ENCODE data around the gene BCL2L14. TPM values are rescaled to one million over a fixed set of nuclear protein-coding genes. Genes with fewer than 3 reads are reported as not detected.

Gene BCL2L14
- polyA plus RNA-seq, 1 donor (not counting 4 experiments of a cell fraction or from before 2014, with no cell fraction given), result not detected

DNA sequence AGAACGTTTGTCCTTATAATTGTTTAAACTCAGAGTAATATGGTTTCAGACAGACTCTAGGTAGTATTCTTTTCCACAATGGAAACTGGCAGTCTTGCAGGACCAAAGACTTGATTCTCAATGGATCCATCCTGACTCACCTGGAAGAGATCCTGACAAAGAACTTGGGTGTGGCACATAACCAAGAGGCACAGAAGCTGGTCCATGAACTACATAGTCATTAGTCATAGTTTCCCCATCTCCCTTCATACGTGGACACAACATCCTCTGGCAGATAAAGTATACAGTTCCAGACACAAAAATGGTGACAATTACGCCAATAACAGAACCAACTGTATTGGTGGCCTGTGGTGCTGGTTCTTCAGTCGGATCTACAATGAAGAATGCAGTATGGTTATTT lies 55.8 kb downstream of the BCL2L14 start:
- dilution Hi-C loops (cut with MboI; ENCODE audit: extremely low pct_ligation_motif_present, low sequenced_read_pairs), result no loop called here
- Histone ChIP-seq H3K4me3 (ENCODE audit: control insufficient read depth in 2 of 3, extremely low read depth in 1 of 3, insufficient read depth in 2 of 3, low read depth in 1 of 3, low read length in 3 of 3) (no peak overlapping the region), H3K79me2 (ENCODE audit: control insufficient read depth, insufficient read depth, low read length) (no peaks in the 10 kb centered on the region), H3K27me3 (ENCODE audit: control insufficient read depth, extremely low read depth, insufficient read depth, low read length) (no peaks in the 10 kb centered on the region), H3K9me1 (ENCODE audit: control insufficient read depth, extremely low read depth, insufficient read depth, low read length) (no peaks in the 10 kb centered on the region), H3K4me1 (ENCODE audit: control insufficient read depth, extremely low read depth, insufficient read depth, low read length) (peaks cover 6% of the 10 kb centered on the region), H3K9me3 (ENCODE audit: control insufficient read depth, low read depth, low read length) (no peaks in the 10 kb centered on the region), H3K4me2 (ENCODE audit: control insufficient read depth, extremely low read depth, insufficient read depth, low read depth, low read length) (no peak overlapping the region), H4K20me1 (ENCODE audit: control insufficient read depth, extremely low read depth, insufficient read depth, low read length) (no peaks in the 10 kb centered on the region), H3K36me3 (ENCODE audit: control insufficient read depth in 2 of 2, extremely low read depth in 1 of 2, insufficient read depth in 2 of 2, low read length in 2 of 2) (peaks cover 5 to 12% of the 10 kb centered on the region in 2 experiments), H3K9ac (ENCODE audit: control insufficient read depth, extremely low read depth, insufficient read depth, low read length) (no peak overlapping the region), H2AFZ (ENCODE audit: control insufficient read depth, low read length) (no peak overlapping the region), H3K27ac (ENCODE audit: control insufficient read depth, insufficient read depth, low read length) (no peak overlapping the region)
- DNase-seq (ENCODE audit: low read depth, low spot score) (peak; percentile 62), FAIRE-seq (peak; percentile 84)
- TF ChIP-seq EZH2 (IDR thresholded peaks at IDR 0.05; ENCODE audit: low read length), result no peak
- TF ChIP-seq, protein P1, sequence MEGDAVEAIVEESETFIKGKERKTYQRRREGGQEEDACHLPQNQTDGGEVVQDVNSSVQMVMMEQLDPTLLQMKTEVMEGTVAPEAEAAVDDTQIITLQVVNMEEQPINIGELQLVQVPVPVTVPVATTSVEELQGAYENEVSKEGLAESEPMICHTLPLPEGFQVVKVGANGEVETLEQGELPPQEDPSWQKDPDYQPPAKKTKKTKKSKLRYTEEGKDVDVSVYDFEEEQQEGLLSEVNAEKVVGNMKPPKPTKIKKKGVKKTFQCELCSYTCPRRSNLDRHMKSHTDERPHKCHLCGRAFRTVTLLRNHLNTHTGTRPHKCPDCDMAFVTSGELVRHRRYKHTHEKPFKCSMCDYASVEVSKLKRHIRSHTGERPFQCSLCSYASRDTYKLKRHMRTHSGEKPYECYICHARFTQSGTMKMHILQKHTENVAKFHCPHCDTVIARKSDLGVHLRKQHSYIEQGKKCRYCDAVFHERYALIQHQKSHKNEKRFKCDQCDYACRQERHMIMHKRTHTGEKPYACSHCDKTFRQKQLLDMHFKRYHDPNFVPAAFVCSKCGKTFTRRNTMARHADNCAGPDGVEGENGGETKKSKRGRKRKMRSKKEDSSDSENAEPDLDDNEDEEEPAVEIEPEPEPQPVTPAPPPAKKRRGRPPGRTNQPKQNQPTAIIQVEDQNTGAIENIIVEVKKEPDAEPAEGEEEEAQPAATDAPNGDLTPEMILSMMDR (optimal IDR thresholded peaks at IDR 0.05 in 1 of 3, IDR thresholded peaks at IDR 0.05 in 1 of 3, conservative IDR thresholded peaks at IDR 0.05 in 1 of 3; ENCODE audit: extremely low read depth in 1 of 3, insufficient read depth in 2 of 3, low read length in 3 of 3), result no peak

DNA sequence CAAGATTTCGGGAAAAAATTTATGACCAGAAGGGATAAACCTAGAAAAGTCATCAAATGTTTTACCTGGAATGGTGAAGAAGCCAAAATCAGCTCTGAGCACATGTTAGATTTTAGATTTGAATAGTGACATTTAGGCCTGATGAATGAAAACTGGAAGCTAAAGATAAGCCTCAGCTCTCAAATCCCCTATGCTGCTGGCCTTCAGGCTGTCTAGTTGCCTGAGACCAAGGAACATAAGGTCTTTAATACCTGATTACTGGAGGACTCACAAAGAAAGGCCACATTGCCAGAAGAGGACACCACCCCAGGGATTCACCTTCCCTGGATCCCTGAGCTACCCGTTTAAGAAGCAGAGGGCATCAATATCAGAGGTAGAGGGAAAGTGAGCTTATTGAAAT lies 56.6 kb downstream of the BCL2L14 start:
- FAIRE-seq, result no peak
- no peak for DNase-seq (ENCODE audit: low read depth, low spot score)

More for the DNA sequence above, 56.6 kb downstream of the BCL2L14 start:
- no peaks in the 10 kb centered on the region for H3K27me3 ChIP-seq (ENCODE audit: control insufficient read depth, extremely low read depth, insufficient read depth, low read length)
- H3K9me3 ChIP-seq (ENCODE audit: control insufficient read depth, low read depth, low read length), result no peaks in the 10 kb centered on the region
- peaks cover 5 to 12% of the 10 kb centered on the region in 2 experiments for H3K36me3 ChIP-seq (ENCODE audit: control insufficient read depth in 2 of 2, extremely low read depth in 1 of 2, insufficient read depth in 2 of 2, low read length in 2 of 2)
- no peaks in the 10 kb centered on the region for H3K9me1 ChIP-seq (ENCODE audit: control insufficient read depth, extremely low read depth, insufficient read depth, low read length)
- dilution Hi-C loops (cut with MboI; ENCODE audit: extremely low pct_ligation_motif_present, low sequenced_read_pairs), result no loop called here
- H3K27ac ChIP-seq (ENCODE audit: control insufficient read depth, insufficient read depth, low read length), result no peak overlapping the region
- H3K79me2 ChIP-seq (ENCODE audit: control insufficient read depth, insufficient read depth, low read length), result no peaks in the 10 kb centered on the region
- no peak overlapping the region for H3K4me2 ChIP-seq (ENCODE audit: control insufficient read depth, extremely low read depth, insufficient read depth, low read depth, low read length)
- no peaks in the 10 kb centered on the region for H4K20me1 ChIP-seq (ENCODE audit: control insufficient read depth, extremely low read depth, insufficient read depth, low read length)
- TF ChIP-seq EZH2 (IDR thresholded peaks at IDR 0.05; ENCODE audit: low read length), result no peak
- TF ChIP-seq, protein P1 (optimal IDR thresholded peaks at IDR 0.05 in 1 of 3, IDR thresholded peaks at IDR 0.05 in 1 of 3, conservative IDR thresholded peaks at IDR 0.05 in 1 of 3; ENCODE audit: extremely low read depth in 1 of 3, insufficient read depth in 2 of 3, low read length in 3 of 3), result no peak
- no peak overlapping the region for H3K4me3 ChIP-seq (ENCODE audit: control insufficient read depth in 2 of 3, extremely low read depth in 1 of 3, insufficient read depth in 2 of 3, low read depth in 1 of 3, low read length in 3 of 3)
- no peak overlapping the region for H2AFZ ChIP-seq (ENCODE audit: control insufficient read depth, low read length)
- no peak overlapping the region for H3K9ac ChIP-seq (ENCODE audit: control insufficient read depth, extremely low read depth, insufficient read depth, low read length)
- H3K4me1 ChIP-seq (ENCODE audit: control insufficient read depth, extremely low read depth, insufficient read depth, low read length), result peaks cover 6% of the 10 kb centered on the region
